Activated CD4-positive, alpha-beta memory T cell treated with anti-CD3 and anti-CD28 coated beads, Interleukin-2, amount 10 ng/mL, durations not matched to agents 7 days and 5 days (primary cell): ENCODE results near the gene TLCD4. TPM values are rescaled to one million over a fixed set of nuclear protein-coding genes. Genes with fewer than 3 reads are reported as not detected.

Source experiments
- CTCF ChIA-PET: fragments of 350-600 bp; sonication (Branson Sonifier 250); formaldehyde crosslinking; loops from one replicate; lab custom pipeline; 2021; ENCODE audit warnings: antibody characterized with exemption, inconsistent platforms; lab: Charles Lee
- POLR2A ChIA-PET: fragments of 350-600 bp; sonication (Branson Sonifier 250); formaldehyde crosslinking; loops from one replicate; lab custom pipeline; 2021; ENCODE audit warnings: antibody characterized with exemption; lab: Charles Lee
- DNase-seq: peaks from one replicate; pipeline ENCODE4 v3.0.0-alpha.2; 2020
- H3K27ac Mint-ChIP-seq: one replicate; pipeline ENCODE4 v1.8.0; 2021; ENCODE audit warnings: mild to moderate bottlenecking, mixed read lengths
- H3K27me3 Mint-ChIP-seq: one replicate; pipeline ENCODE4 v1.8.0; 2021; ENCODE audit warnings: mixed read lengths
- H3K36me3 Mint-ChIP-seq: one replicate; pipeline ENCODE4 v1.8.0; 2021; ENCODE audit warnings: low read depth, mixed read lengths
- H3K4me1 Mint-ChIP-seq: one replicate; pipeline ENCODE4 v1.8.0; 2021; ENCODE audit warnings: mixed read lengths
- H3K4me3 Mint-ChIP-seq: one replicate; pipeline ENCODE4 v1.8.0; 2021; ENCODE audit warnings: mild to moderate bottlenecking, mixed read lengths
- H3K9me3 Mint-ChIP-seq: one replicate; pipeline ENCODE4 v1.8.0; 2021; ENCODE audit warnings: mixed read lengths
- total RNA-seq, 2 experiments: library from RNA; stranded (reverse); gene quantifications; one replicate each; pipeline ENCODE4 v1.2.3, GENCODE V29; 2021

Gene TLCD4, protein sequence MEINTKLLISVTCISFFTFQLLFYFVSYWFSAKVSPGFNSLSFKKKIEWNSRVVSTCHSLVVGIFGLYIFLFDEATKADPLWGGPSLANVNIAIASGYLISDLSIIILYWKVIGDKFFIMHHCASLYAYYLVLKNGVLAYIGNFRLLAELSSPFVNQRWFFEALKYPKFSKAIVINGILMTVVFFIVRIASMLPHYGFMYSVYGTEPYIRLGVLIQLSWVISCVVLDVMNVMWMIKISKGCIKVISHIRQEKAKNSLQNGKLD
- total RNA-seq, result under 1 TPM in 1 of 2 experiments, not detected in 1; 0.03 TPM

DNA sequence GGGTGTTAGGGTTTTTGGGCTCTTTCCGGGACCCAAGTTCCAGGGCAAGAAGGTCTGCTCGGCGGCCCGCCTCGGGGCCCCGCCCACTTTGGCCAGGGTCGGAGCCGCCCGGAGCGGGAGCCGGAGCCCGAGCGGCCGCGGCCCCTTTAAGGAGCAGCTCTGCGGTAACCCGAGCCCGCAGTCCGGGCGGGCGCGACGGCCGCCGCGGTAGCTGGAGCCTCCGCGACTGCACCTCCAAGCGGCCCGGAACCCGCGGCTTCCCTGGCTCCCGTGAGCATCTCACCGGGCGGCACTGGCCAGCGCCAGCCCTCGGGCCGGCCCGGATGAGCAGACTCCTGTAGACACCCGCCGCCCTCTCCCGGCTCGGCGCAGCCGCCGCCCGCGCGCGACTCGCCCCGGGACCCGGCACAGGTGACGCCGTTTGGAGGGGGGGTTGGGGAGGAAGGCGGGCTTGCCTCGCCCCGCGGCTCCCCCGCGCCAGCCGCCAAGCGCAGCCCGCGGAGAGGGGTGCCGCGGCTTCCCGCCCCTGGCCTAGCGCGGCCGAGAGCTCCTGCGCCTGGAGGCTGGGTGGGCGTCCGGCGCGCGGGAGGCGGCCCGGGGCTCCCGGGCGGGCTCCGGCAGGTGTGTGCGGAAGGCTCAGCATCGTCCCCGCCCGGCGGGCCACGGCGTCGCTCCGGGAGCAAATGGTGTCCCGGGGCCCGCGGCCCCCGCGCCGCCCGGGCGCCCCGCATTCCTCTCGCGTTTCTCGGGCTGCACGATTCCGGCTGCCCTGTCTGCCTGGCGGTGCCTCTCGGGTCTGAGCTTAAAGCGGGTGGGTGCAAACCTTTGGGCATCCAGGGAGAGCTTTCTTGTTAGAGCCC is at the start of gene TLCD4:
Gene TLCD4, plus strand, starts transcription at position 149 of the 860 bp plus-strand sequence. CDS start 26,547 bp downstream, outside the sequence.
- peak; percentile 26 for DNase-seq
- no peaks in the 10 kb centered on the region for H3K36me3 Mint-ChIP-seq
- ChIA-PET POLR2A (interaction anchor here (1.5 kb wide), 1 partner anchor 44 kb away, joined by 3 read pairs; the partner anchor contains the start of gene ALG14), CTCF (interaction anchor here (0.7 to 3.0 kb wide), 3 partner anchors 32 to 699 kb away, joined by 4 to 19 read pairs (median 7); partner anchors contain the start of genes ABCD3 and RWDD3)
- peak within 1 kb of the TSS; percentile 73 for H3K4me3 Mint-ChIP-seq
- H3K4me1 Mint-ChIP-seq, result peaks cover 9% of the 10 kb centered on the region
- H3K27ac Mint-ChIP-seq, result no peak within 1 kb of the TSS
- H3K9me3 Mint-ChIP-seq, result no peaks in the 10 kb centered on the region
- H3K27me3 Mint-ChIP-seq, result peaks cover 48% of the 10 kb centered on the region

DNA sequence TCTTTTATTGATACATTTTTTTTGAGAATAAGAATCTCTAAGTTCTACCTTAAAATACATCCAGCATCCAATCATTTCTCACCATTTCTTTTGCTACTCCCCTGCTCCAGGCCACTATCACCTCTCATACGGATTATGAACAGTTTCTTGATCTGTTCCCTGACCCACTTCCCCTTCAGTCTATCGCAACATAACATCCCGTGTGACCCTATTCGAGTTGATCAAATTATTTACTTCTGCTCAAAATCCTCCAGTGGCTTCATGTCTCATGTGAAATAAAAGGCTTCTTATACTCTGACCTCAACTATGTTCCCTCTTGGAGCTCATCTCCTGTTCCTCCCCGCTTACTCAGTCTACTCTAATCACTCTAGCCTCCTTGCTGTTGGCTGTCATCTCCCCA is 49.6 kb upstream of the TLCD4 start:
- H3K4me1 Mint-ChIP-seq, result peaks cover 14% of the 10 kb centered on the region
- H3K4me3 Mint-ChIP-seq, result no peak overlapping the region
- CTCF ChIA-PET, result interaction anchor here (1.5 kb wide), 1 partner anchor 15 kb away, joined by 3 read pairs; no protein-coding TSS in a partner anchor
- DNase-seq, result no peak
- H3K9me3 Mint-ChIP-seq, result no peaks in the 10 kb centered on the region
- POLR2A ChIA-PET, result no interaction called here
- H3K27me3 Mint-ChIP-seq, result no peaks in the 10 kb centered on the region
- H3K27ac Mint-ChIP-seq, result no peak overlapping the region
- peaks cover 11% of the 10 kb centered on the region for H3K36me3 Mint-ChIP-seq

DNA sequence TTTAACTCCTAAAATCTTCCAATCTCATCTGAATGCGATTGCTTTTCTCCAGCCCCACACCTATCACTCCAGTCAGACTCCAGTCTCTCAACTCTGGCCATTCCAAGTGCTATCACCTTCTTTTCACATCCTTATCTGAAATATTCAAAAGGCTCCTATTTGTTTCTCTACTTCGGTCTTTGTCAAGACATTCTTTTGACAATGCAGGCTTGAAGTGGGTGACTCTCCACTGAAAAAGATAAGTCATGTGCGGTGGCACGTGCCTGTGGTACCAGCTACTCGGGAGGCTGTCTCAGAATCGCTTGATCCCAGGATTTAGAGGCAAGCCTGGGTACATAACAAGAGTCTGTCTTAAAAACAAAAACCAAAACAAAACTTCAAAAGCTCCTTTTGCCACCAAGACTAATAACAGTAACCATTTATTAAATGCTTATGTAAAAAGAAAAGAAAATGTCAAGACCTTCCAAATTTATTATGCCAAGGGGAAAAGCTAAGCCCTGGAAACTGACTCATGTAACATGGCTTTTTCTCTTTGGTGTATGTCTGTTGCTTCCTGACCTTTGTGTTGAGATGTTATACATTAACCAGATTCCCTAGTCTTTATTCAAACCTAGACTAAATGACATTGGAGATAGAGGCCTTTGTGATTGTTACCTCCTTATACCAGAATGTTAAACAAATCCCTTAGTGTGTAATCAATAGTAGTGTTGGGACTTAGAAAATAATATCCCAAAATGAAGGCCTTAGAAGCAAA is 48.0 kb upstream of the TLCD4 start:
- H3K9me3 Mint-ChIP-seq, result no peaks in the 10 kb centered on the region
- POLR2A ChIA-PET, result no interaction called here

DNA sequence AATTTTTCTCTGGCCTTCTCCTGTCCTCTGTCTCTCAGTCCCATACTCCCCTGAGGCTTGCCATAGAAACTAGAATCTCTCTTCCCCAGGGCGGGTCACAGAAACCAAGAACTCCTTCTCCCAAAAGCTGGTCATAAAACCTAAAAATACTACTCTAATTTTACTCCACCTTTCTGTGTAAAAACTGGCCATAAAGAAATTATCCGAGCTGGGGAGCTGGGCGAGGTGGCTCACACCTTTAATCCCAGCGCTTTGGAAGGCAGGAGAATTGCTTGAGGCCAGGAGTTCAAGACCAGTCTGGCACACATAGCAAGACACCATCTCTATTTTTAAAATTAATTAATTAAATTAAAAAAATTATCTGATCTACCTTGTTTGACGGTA is 47.5 kb upstream of the TLCD4 start:
- CTCF ChIA-PET, result no interaction called here
- no peak overlapping the region for H3K27ac Mint-ChIP-seq
- H3K4me1 Mint-ChIP-seq, result peaks cover 19% of the 10 kb centered on the region

More for the DNA sequence above, 48.0 kb upstream of the TLCD4 start:
- no peak for DNase-seq
- Mint-ChIP-seq H3K36me3 (peaks cover 3% of the 10 kb centered on the region), H3K27me3 (no peaks in the 10 kb centered on the region), H3K27ac (no peak overlapping the region), H3K4me1 (peaks cover 19% of the 10 kb centered on the region), H3K4me3 (no peak overlapping the region)
- CTCF ChIA-PET, result no interaction called here

DNA sequence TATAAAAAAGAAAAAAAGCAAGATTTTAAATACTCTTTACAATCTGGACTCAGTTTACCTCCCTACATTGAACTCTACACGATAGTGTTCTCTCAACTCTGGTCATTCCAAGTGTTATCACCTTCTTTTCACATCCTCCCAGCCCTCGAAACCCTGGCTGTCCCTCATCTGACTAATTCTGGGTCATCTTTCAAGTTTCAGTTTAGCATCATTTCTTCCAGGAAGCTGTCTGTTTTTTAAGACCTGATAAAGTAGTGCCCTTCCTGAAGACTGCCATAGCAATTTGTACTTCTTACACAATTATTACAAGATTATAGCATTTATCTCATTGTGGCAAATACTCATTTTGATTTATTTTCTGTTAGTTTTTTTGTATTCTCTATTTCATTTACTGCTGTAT is 45.6 kb upstream of the TLCD4 start:
- Mint-ChIP-seq H3K4me3 (peak overlapping the region; percentile 92), H3K27ac (peak overlapping the region; percentile 48)
- DNase-seq, result no peak

More for the DNA sequence above, 47.5 kb upstream of the TLCD4 start:
- POLR2A ChIA-PET, result no interaction called here
- Mint-ChIP-seq H3K4me3 (no peak overlapping the region), H3K36me3 (no peaks in the 10 kb centered on the region), H3K27me3 (no peaks in the 10 kb centered on the region), H3K9me3 (no peaks in the 10 kb centered on the region)
- DNase-seq, result no peak

DNA sequence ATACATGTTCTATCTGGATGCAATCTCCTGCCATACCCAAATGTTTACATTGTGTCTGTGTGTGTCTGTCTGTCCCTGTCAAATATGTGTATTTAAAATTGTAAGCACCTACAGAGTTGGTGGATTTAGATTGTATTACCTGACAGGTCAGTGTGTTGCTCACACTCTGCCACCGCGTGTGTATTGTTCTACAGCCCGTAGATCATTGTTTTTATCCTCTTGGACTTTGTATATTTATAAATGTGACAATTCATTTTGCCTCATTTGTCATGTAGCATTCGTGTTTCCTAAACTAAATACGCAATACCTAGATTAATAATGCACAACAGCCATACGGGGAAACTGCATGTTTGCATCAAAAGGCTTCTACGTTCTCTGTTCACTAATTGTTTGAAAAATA is 45.0 kb upstream of the TLCD4 start:
- POLR2A ChIA-PET, result interaction anchor here (1.8 kb wide), 1 partner anchor 162 kb away, joined by 15 read pairs; the partner anchor contains the start of gene RWDD3
- H3K27me3 Mint-ChIP-seq, result no peaks in the 10 kb centered on the region
- no peak for DNase-seq
- CTCF ChIA-PET, result interaction anchor here (1.5 to 3.8 kb wide), 4 partner anchors 13 to 218 kb away, joined by 4 to 26 read pairs (median 8); no protein-coding TSS in a partner anchor
- peak overlapping the region; percentile 92 for H3K4me3 Mint-ChIP-seq
- H3K36me3 Mint-ChIP-seq, result no peaks in the 10 kb centered on the region
- H3K4me1 Mint-ChIP-seq, result peaks cover 19% of the 10 kb centered on the region
- no peaks in the 10 kb centered on the region for H3K9me3 Mint-ChIP-seq
- peak overlapping the region; percentile 85 for H3K27ac Mint-ChIP-seq

More for the DNA sequence above, 45.6 kb upstream of the TLCD4 start:
- ChIA-PET POLR2A (no interaction called here), CTCF (interaction anchor here (1.7 to 3.8 kb wide), 2 partner anchors 13 to 162 kb away, joined by 4 to 26 read pairs; no protein-coding TSS in a partner anchor)
- no peaks in the 10 kb centered on the region for H3K27me3 Mint-ChIP-seq
- no peaks in the 10 kb centered on the region for H3K9me3 Mint-ChIP-seq
- no peaks in the 10 kb centered on the region for H3K36me3 Mint-ChIP-seq
- H3K4me1 Mint-ChIP-seq, result peaks cover 19% of the 10 kb centered on the region

DNA sequence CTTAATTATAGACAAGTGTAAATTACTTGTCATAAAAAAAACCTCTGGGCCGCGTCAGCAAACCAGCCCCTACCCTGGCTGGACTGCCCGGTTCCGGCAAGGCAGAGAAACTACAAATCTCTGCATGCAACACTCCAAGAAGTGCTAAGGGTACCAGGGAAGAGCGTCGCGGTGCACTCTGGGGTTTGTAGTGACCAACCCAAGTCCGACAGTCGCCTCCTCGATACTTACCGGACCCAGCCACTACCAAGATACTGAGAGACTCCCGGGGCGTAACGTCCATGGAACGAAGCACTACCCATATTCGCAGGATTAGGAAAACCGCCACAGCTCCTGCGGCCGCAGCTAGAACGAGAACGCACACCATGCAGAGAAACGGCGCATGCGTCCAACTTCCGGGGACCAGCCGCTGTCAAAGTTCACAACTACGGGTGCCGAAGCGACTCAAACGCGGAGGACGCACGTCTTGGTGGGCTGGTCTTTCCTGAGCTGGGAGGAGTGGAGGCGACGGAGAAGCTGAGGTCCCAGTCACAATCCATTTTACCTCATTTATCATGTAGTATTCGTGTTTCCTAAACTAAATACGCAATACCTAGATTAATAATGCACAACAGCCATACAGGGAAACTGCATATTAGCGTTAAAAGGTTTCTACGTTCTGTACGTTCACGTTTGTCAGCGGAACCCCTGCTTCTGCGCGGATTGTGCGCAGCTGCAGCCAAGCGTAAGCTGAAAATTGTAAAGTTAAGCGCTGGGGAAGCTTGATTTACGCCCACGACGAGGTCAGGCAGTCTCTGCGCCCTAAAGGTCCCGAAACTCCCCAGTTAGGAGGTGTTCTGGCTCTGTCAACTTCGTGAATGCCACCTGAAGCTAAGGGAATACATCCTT is 44.4 kb upstream of the TLCD4 start, which contains the start of gene ALG14:
Gene ALG14, minus strand, starts transcription at position 420 of the 888 bp plus-strand sequence. Its CDS starts 53 bp downstream, at position 367.
- POLR2A ChIA-PET, result interaction anchor here (1.2 to 1.8 kb wide), 2 partner anchors 44 to 161 kb away, joined by 3 to 15 read pairs; partner anchors contain the start of genes RWDD3 and TLCD4
- Mint-ChIP-seq H3K27ac (peak within 1 kb of the TSS; percentile 85), H3K4me3 (peak within 1 kb of the TSS; percentile 92), H3K9me3 (no peaks in the 10 kb centered on the region), H3K27me3 (no peaks in the 10 kb centered on the region), H3K4me1 (peaks cover 19% of the 10 kb centered on the region), H3K36me3 (no peaks in the 10 kb centered on the region)
- peak; percentile 93 for DNase-seq
- CTCF ChIA-PET, result interaction anchor here (0.5 to 3.8 kb wide), 9 partner anchors 9 to 835 kb away, joined by 3 to 28 read pairs (median 4); partner anchors contain the start of gene RWDD3

DNA sequence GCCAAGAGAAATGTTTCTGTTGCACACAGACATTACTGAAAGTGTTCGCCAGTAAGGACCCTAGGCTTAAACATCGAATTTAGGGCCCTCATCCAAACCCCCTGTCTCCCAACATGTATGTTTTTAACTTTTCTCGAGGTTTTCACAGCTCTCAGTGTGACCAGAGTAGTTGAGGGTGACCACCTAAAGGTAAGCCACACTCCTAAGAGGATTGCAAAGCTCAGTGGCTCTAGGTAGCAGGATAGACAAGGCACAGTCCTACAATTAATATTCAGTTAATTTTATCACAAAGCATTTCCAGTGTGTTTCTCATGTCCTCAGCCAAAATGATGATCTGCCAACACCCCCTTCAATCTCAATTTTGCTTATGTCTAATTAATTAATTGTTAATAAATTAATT is 43.7 kb upstream of the TLCD4 start:
- Mint-ChIP-seq H3K9me3 (no peaks in the 10 kb centered on the region), H3K27ac (peak overlapping the region; percentile 85), H3K4me3 (peak overlapping the region; percentile 92), H3K27me3 (no peaks in the 10 kb centered on the region), H3K4me1 (peaks cover 19% of the 10 kb centered on the region), H3K36me3 (no peaks in the 10 kb centered on the region)
- POLR2A ChIA-PET, result interaction anchor here (1.2 to 1.8 kb wide), 2 partner anchors 44 to 160 kb away, joined by 3 to 15 read pairs; partner anchors contain the start of genes RWDD3 and TLCD4
- CTCF ChIA-PET, result interaction anchor here (0.5 to 3.8 kb wide), 9 partner anchors 8 to 835 kb away, joined by 3 to 28 read pairs (median 4); partner anchors contain the start of gene RWDD3
- DNase-seq, result no peak

DNA sequence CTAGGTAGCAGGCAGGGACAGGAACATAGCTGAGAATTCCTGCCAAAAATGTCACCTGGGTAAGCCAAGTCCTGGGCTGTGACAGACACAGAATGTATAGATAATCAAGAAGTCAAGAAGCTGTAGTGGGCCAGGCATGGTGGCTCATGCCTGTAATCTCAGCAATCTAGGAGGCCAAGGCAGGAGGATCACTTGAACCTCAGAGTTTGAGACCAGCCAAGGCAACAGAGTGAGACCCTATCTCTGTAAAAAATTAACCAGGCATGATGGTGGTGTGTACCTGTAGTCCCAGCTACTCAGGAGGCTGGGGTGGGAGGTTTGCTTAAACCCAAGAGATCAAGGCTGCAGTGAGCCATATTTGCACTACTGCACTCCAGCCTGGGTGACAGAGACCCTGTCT is 41.1 kb upstream of the TLCD4 start:
- H3K27ac Mint-ChIP-seq, result no peak overlapping the region
- POLR2A ChIA-PET, result no interaction called here
- H3K36me3 Mint-ChIP-seq, result no peaks in the 10 kb centered on the region
- no peaks in the 10 kb centered on the region for H3K9me3 Mint-ChIP-seq
- no peak for DNase-seq
- H3K27me3 Mint-ChIP-seq, result no peaks in the 10 kb centered on the region
- CTCF ChIA-PET, result interaction anchor here (0.7 to 3.3 kb wide), 5 partner anchors 8 to 594 kb away, joined by 3 to 16 read pairs (median 5); partner anchors contain the start of gene RWDD3
- H3K4me3 Mint-ChIP-seq, result no peak overlapping the region
- H3K4me1 Mint-ChIP-seq, result peaks cover 17% of the 10 kb centered on the region

DNA sequence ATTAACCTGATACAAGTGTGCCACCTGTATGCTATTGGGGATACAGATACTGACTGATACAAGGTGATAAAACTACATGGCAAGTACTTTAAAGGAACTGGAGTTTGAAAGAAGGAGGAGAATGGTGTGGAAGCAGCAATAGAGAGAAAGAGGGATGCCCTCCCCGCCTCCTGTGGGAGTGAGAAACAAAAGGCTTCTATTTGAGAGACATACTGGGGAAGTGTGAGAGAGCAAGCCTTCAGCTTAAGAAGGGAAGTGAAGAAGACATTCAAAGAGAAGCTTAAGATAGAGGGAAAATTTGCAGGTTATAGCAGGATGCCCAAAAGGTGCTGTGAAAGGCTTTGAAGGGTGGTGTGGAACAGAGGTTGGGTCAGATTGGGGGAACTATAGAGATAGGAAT is 36.7 kb upstream of the TLCD4 start:
- H3K4me3 Mint-ChIP-seq, result no peak overlapping the region
- no peaks in the 10 kb centered on the region for H3K36me3 Mint-ChIP-seq
- no peaks in the 10 kb centered on the region for H3K4me1 Mint-ChIP-seq
- ChIA-PET POLR2A (no interaction called here), CTCF (no interaction called here)
- peaks cover 6% of the 10 kb centered on the region for H3K27me3 Mint-ChIP-seq
- H3K27ac Mint-ChIP-seq, result no peak overlapping the region
- H3K9me3 Mint-ChIP-seq, result no peaks in the 10 kb centered on the region
- no peak for DNase-seq

DNA sequence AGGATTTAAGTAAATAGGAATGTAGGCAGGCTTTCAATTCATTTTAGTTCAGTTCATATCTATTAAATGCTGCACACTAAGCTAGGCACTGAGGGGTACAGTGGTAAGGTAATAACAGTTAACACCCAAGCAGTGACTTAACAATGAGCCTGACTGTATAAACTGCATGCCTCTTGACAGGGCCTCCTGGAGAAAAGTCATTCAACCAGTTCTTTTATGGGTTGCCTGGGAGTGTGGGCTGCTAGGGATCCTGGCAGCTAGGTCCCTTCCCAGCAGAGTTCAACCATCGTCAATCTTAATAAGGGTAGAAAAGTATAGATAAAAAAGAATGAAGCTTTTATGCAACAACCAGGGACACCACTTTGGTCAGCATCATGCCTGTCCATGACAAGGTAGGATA is 36.3 kb upstream of the TLCD4 start:
- no peak overlapping the region for H3K4me3 Mint-ChIP-seq
- no peak for DNase-seq
- H3K36me3 Mint-ChIP-seq, result no peaks in the 10 kb centered on the region
- no peak overlapping the region for H3K27ac Mint-ChIP-seq
- no peaks in the 10 kb centered on the region for H3K4me1 Mint-ChIP-seq
- ChIA-PET POLR2A (no interaction called here), CTCF (interaction anchor here (1.5 kb wide), 1 partner anchor 8 kb away, joined by 3 read pairs; the partner anchor contains the start of gene ALG14)
- H3K9me3 Mint-ChIP-seq, result no peaks in the 10 kb centered on the region
- H3K27me3 Mint-ChIP-seq, result peaks cover 6% of the 10 kb centered on the region
